ENCODE measurements around the gene C1GALT1.

Gene C1GALT1

DNA sequence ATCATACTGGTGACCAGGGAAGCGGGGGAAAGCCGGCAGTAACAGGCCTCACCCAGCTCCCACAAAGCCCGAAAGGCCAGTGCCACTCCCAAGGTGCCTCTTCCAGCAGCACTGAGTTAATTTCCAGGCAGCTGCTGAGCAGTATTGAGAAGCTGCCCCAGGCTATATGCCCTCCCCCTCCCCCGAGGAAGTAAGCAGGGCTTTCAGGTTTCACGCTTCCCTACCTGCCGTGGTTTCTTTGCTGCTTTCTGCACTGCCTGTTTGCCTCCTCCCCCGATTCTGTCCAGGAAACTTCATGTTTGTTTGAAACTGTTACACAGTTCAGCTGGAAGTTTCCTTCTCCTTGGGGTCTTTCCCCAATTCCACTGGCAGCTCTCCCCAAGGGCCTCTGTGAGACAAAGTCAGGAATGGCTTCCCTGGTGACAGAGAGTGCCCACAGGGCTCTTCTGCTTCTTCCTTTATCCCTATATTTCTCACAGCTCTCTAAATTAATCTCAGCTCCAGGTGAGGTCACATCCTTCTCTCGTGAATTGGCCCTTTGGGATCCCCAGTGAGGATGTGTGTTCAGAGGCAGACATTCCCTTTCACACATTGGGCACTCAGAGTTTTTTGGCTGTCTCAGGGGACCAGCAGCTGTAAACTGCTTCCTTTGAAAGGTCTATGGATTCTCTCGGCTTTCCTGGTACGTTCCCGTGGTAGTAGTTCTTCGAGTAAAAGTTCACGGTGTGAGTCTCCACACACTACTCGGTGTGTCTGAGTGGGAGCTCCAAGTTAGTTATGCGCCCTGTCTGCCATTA is 19.4 kb downstream of the C1GALT1 start:
- no peak for DNase-seq (ENCODE audit: low read depth in 2 of 2)

DNA sequence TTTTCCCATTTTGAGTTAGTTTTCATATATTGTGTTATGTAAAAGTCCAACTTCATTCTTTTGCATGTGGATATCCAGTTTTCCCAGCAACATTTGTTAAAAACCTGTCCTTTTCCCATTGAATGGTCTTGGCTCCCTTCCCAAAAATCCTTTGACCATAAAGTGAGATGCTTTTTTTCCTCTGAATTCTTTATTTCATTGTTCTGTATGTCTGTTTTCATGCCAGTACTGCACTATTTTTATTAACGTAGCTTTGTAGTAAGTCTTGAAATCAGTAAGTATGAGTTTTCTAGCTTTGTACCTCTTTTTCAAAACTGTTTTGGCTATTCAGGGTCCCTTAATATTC is 20.0 kb downstream of the C1GALT1 start:
- no peak for DNase-seq (ENCODE audit: low read depth in 2 of 2)

DNA sequence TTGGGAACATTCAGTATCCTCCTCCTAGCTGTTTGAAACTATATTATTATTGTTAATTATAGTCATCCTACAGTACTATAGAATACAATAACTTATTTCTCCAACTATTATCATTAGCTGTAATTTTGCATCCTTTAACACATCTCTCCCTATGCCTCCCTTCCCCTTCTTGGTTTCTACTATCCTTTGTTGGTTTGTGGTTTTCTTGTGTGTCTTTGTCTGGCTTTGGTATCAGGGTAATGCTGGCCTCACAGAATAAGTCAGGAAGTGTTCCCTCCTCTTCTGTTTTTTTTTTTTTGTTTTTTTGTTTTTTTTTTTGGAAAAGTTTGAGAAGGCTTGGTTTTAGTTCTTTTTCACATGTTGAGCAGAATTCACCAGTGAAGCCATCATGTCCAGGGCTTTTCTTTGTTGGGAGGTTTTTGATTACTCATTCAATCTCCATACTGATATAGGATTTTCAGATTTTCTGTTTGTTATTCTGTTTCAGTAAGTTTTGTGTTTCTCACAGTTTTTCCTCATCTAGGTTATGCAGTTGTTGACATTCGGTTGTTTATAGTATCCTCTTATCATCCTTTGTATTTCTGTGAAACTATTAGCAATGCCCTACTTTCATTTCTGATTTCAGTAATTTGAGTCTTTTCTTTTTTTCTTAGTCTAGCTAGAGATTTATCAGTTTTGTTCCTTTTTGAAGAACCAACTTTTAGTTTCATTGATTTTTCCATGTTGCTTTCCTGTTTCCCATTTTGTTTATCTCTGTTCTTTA is 21.6 kb downstream of the C1GALT1 start:
- no peak for DNase-seq (ENCODE audit: low read depth in 2 of 2)

DNA sequence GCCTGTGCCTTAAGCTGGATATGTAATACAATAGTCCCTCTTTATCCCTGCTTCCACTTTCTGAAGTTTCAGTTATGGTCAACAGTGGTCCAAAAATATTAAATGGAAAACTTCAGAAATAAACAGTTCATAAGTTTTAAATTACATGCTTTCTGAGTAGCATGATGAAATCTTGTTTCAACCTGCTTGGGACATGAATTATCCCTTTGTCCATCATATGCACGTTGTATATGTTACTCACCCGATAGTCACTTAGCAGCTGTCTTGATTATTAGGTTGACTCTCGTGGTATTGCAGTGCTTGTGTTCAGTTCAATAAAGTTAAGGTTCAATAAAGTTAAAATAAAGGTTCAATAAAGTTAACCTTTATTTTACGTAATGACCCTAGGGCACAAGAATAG is 25.5 kb downstream of the C1GALT1 start:
- no peak for DNase-seq (ENCODE audit: low read depth in 2 of 2)

GRCh38 chr7:7208520-7208919 is 26.2 kb downstream of the C1GALT1 start:
- DNase-seq (ENCODE audit: low read depth in 2 of 2): no peak

GRCh38 chr7:7209412-7210050 is 27.2 kb downstream of the C1GALT1 start:
- DNase-seq (ENCODE audit: low read depth in 2 of 2): no peak

DNA sequence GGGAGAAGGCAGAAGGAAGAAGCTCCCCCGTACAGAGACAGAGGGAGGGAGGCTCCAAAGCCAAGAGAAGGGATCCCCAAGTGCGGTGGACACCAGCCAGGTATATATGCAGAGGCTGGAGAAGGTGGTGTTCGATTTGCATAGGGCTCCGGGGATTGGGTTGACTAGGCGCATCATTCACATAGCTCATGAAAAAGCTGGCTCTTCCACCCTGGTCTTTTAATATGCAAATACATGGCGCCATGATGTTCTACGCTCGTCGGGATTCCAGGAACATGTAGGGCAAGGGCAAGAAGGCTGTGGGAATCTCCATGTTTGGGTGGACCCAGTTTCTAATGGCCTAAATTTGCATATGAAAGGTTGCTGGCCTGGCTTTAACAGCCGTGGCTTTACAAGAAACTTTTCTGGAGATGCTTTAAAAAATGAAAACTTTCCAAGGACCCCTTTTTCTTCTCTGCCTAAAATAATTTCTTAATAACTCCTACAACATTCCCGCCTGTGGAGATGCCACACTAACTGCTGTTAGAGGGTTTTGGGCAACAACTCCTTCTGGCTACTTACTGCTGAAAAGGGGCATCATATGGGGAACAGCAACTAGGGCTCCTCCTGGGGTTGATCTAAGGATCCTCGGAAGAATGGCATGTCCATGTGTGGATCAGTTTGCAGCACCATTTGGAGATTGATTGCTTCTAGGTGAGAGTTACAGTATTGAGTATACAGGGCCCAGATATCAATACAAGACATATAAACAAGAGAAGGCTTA is 28.3 kb downstream of the C1GALT1 start:
- DNase-seq (ENCODE audit: low read depth in 2 of 2): no peak

GRCh38 chr7:7212612-7213011 is 30.3 kb downstream of the C1GALT1 start:
- no peak for DNase-seq (ENCODE audit: low read depth in 2 of 2)

DNA sequence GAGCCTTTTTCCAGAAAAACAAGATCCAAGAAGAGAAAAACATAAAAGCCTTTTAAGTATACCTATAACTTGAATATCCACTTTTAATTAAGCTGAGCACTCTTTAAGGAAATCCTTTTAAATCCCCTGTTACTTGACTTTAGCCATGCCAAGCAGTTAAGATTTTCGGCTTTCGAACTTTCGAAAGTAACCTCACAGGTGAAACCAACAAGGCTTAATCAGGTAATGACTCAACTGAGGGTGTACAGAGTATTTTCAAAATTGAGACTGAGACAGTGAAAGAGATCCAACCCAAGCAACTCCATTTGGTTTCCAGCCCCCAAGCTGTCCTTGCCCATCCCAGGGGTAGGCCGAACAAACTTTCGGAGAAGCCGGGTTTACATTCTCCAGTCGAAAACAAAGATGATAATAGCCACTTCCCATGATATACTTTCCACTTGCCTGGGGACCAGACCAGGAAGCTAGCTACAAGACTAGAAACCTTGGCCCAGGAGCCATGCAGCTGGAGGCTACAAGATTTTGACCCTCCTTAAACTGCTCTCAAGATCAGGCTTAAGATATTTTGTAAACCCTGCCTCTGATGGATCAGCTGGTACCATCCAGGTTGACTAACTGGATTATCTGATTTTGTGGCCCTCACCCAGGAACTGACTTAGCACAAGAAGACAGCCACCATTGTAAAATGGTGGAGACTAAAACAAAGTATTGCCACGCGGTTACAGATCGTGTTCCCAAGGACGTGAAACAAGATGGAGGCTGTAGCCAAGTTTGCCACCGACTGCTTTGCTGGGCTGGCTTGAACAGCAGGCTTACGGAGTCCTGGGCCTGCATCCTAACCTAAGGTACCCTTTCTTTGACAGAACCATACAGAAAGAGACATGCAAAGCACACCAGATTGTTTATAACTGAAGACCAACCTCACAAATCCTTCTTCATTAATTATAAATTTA is 32.3 kb downstream of the C1GALT1 start:
- no peak for DNase-seq (ENCODE audit: low read depth in 2 of 2)

DNA sequence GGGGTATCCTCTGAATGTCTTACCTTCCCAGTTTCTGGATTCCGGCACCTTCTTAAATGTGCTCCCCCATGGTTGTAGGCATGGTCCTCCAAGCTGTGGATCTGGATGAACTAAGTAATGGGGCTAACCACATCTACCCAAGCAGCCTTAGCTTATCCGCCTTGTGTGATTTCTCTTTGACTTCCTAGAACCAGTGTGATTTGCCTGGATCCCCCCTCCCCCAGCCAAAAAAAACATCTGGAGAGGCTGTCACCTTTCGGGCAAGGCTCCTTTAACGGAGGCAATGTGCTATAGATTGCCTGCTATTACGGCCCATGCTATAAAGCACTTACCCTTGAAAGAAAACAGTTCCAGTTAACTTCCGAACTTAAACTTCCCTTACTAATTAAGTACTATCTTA is 33.9 kb downstream of the C1GALT1 start:
- DNase-seq (ENCODE audit: low read depth in 2 of 2): no peak

DNA sequence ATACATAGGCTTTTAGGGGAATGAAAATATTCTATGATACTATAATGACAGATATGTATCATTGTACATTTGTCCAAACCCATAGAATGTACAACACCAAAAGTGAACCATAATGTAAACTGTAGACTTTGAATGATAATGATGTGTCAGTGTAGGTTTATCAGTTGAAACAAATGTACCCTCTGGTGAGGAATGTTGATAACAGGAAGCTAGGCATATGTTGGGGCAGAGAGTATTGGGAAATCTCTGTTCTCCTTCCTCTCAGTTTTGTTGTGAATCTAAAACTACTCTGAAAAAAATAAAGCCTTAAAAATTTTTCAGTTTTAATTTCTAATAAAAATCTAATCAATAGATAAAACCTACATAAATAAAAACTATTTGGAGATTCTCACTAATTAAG is 36.9 kb downstream of the C1GALT1 start:
- DNase-seq (ENCODE audit: low read depth in 2 of 2): no peak

DNA sequence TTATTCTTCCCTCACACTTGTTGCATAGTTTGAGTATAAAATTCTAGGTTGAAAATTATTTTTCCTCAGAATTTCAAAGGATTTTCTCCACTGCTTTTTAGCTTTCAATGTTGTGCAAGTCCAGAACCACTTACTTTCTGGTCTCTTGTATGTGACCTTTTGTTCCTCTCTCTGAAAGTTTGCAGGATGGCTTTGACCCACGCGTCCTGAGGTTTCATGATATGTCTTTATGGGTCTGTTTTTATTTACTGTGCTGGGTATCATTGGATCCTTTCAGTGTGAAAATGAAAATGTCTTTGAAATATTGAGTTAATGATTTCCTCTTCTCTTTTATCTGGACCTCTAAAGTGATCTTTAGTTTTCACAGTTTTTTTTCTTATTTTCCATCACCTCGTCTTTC is 38.5 kb downstream of the C1GALT1 start:
- DNase-seq (ENCODE audit: low read depth in 2 of 2): no peak

GRCh38 chr7:7221599-7222038 is 39.3 kb downstream of the C1GALT1 start:
- no peak for DNase-seq (ENCODE audit: low read depth in 2 of 2)

DNA sequence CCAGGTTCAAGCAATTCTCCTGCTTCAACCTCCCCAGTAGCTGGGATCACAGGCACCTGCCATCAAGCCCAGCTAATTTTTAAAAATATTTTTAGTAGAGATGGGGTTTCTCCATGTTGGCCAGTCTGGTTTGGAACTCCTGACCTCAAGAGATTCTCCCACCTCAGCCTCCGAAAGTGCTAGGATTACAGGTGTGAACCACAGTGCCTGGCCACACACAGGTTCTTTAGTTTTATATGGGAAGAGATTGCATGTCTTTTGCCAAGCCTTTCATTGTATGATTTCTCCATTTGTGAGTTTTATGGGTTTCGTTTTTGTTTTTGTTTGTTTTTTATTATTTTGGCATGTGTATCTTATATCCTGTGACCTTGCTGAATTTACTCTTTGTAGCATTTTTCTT is 40.9 kb downstream of the C1GALT1 start:
- DNase-seq (ENCODE audit: low read depth in 2 of 2): no peak

DNA sequence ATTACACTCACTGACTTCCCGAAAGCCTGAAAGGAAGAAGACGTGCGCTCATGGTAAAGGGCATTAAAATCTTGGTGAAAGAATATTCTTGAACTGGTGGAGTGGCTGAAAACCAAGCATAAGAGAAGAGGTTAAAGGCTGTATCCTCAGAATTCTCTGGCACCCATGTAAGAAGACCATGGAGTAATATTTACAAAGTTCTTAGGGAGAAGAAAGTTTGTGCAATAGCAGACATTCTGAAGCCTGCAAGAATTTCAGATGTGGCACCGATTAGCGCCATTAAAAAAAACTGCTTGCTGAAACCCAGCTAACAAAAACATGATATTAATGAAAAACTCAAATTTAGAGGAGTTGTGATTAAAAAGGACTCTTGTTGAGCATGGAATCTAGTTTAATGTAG is 44.1 kb downstream of the C1GALT1 start:
- DNase-seq (ENCODE audit: low read depth in 2 of 2): no peak

DNA sequence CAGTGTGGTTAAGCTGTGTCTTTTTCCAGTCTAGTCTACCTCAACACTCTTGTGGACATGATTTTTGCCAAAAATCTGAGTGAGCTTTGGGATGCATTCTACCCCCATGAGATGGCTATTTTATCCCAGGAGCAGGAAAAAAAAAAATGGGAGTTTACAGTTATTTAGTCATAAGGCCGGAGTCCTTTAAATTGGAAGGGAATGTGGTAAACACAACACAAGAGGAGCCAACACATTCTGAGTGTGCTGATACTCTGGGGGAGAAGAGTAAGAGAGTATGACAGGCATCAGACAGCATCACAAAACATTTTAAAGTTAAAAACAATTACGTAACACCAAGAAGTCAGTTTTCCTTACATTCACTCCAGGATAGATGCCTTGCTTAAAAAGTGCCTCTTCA is 46.1 kb downstream of the C1GALT1 start:
- no peak for DNase-seq (ENCODE audit: low read depth in 2 of 2)

- DNase-seq (ENCODE audit: low read depth in 2 of 2): no peak
These were observed 46.6 kb downstream of the C1GALT1 start for GRCh38 chr7:7228967-7229366.

GRCh38 chr7:7231000-7231399 is 48.7 kb downstream of the C1GALT1 start:
- DNase-seq (ENCODE audit: low read depth in 2 of 2): no peak

GRCh38 chr7:7231865-7232264 is 49.5 kb downstream of the C1GALT1 start:
- no peak for DNase-seq (ENCODE audit: low read depth in 2 of 2)

DNA sequence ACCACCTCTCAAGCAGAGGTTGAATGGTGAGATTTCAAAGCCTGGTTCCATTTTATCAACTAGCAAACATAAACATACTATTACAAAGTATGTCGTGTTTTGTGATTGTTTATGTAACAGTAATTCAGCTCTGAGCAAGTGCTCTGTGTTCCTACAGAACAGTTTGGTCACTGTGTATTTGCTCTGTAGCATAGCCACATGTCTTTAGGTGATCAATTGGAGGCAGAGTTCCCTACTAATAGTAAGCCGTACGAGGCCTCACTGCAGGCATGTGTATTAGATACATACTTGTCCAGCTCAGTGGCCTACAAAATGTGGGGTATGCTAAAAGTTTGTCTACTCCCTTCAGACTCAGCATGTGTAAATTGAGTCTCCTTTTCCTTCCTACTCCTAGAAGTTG is 53.0 kb downstream of the C1GALT1 start:
- DNase-seq (ENCODE audit: low read depth in 2 of 2): no peak

DNA sequence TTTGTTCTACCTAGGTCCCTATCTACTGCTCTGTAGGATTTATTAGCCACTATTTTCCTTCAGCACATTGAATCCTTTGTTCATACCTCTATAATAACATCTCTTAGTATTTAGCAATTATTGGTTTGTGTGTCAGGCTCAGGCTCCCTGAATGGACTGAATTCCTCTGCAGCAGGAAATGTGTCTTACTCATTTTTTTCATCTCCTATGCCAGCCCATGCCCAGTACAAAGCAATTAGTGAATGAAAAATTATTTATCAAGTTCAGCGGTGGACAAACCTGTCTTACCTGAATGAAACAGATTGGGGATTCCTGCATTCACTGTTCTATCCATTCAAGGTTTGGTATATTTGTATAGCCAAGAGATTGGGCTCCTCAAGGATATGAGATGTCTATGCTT is 53.7 kb downstream of the C1GALT1 start:
- DNase-seq (ENCODE audit: low read depth in 2 of 2): no peak
